Omental fat pad (tissue), 4 donors: ENCODE results near the gene ZNF362. TPM values are rescaled to one million over a fixed set of nuclear protein-coding genes. Genes with fewer than 3 reads are reported as not detected.

Experiments used
- ATAC-seq: fragments of 150-250 bp; one replicate; pipeline ENCODE4 v1.9.1; 2016; ENCODE audit warnings: mild to moderate bottlenecking, moderate library complexity; ENCODE audit not compliant: low FRiP score
- DNase-seq: peaks from one replicate; pipeline ENCODE4 v3.0.0-alpha.2; 2019; ENCODE audit warnings: low spot score
- total RNA-seq, 4 donors: library from RNA; depleted of rRNA; stranded (reverse); fragments of >200 nt; gene quantifications; one replicate each; pipeline ENCODE4 v1.1.0, GENCODE V29; 2016
- TF ChIP-seq, protein P1 (sequence below), 3 donors: fragments of 450-650 bp; IDR thresholded peaks; one replicate each; pipeline ENCODE4 v1.5.1; 2016 to 2017; ENCODE audit warnings: antibody characterized with exemption in 3 of 3, mild to moderate bottlenecking in 3 of 3, moderate library complexity in 2 of 3

ZNF362 gene
- total RNA-seq, 4 donors from 2014 or later = 10.4 to 13.9 (median 11.2) TPM

DNA sequence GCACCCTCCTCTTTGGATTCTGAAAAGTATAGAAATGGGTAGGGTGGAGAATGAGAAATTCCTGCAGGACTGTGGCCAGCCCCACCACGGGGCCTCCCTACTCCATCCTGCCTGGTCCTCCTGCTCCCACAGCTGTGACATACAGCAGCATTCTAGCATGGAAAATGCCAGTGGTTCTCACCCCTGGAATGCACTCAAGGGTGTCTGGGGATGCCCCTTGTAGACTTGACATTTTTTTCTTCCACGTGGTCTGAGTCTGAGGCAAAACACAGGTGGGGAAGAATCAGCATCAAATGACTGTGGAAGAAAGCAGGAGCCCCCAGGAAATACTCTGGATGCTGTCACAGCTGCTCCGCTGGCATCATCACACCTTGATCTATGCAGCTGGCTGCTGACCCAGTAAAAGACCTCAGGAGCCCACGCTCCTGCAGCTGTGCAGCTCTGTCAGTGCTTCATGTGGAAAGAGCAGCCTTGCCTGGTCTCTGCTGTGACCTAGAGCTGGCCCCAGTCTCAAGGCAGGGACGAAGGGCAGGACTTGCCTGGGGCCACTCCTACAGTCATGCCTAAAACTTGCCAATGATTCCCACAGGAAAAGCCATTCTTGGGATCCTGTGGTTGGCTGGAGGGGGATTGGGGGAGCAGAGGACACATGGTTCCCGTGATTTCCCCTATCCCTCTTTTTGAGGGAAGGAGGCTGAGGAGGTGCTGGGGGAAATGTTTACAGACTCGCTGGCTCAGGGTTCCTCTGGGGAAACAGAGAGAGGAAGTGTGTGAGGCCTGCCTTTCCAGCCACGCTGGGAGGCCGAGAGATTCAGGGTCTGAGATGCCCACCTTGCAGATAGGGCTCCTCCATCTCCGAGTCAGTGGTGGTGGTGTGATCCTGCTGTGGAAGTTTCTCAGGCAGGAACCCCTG lies 75.4 kb downstream of the ZNF362 start:
- no peak for DNase-seq

DNA sequence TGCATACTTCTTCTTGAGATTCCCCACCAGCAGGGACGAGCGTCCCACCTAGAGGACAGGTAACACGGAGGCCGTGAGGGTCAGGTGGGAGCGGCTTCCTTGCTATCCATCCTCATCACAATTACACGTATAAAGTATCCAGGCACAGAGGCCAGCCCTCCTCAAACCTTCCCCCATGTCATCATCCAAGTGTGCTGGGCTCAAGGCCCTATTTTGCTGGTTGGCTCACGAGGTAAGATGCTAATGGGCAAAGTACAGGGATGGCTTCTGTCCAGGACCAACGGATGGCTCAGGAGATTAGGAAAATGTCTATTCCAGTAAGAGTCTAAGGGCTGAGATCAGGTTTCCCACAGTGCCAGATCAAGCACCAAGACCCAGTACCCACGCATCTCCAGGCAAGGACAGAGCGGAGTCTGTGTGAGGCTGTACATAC lies 76.1 kb downstream of the ZNF362 start:
- no peak for DNase-seq
- ATAC-seq = no peak
- TF ChIP-seq, protein P1, sequence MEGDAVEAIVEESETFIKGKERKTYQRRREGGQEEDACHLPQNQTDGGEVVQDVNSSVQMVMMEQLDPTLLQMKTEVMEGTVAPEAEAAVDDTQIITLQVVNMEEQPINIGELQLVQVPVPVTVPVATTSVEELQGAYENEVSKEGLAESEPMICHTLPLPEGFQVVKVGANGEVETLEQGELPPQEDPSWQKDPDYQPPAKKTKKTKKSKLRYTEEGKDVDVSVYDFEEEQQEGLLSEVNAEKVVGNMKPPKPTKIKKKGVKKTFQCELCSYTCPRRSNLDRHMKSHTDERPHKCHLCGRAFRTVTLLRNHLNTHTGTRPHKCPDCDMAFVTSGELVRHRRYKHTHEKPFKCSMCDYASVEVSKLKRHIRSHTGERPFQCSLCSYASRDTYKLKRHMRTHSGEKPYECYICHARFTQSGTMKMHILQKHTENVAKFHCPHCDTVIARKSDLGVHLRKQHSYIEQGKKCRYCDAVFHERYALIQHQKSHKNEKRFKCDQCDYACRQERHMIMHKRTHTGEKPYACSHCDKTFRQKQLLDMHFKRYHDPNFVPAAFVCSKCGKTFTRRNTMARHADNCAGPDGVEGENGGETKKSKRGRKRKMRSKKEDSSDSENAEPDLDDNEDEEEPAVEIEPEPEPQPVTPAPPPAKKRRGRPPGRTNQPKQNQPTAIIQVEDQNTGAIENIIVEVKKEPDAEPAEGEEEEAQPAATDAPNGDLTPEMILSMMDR (IDR thresholded peaks at IDR 0.05) = no peak

More for the DNA sequence above, 75.4 kb downstream of the ZNF362 start:
- TF ChIP-seq, protein P1 (IDR thresholded peaks at IDR 0.05) = no peak
- no peak for ATAC-seq

DNA sequence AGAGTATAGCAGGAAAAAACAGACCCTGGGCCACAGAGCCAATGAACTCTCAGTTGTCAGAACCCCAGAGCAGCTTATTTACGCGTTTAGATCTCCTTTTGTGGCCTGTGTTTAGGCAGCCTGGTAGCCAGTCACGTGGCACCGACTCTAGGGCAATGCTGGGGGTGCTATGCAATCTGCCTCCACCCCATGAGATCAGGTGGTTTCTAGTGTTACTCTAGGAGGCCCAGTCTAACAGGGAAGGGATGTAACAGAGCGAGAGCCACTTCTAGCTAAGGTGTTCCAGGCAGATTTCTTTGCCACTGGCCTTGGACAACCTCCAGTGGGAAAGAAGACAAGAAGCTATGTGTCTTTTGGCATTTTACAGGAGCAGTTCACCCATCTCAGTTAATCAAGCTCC lies 76.6 kb downstream of the ZNF362 start:
- no peak for DNase-seq
- TF ChIP-seq, protein P1 (IDR thresholded peaks at IDR 0.05) = no peak
- ATAC-seq = no peak

DNA sequence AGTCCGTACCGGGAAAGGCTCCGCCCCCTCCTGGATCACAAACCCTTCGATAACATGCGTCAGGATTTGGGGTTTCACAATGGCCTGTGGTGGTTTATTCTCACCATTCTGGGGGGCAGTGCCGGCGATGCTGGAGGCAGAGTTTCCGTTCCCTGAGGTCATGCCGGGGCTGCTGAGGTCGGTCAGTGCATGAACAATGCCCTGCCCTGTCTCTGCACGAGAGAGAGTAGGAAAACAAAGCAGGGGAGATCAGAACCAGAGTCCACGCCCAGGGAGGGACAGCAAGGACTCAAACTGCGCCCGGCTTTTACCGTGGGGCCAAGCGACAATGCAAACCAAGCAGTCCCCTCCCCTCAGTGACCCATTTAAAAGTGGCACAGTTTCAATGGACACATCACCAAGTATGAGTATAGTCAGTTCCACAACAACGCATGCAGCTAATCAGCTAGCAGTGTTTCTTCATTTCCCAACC lies 77.8 kb downstream of the ZNF362 start:
- peak; percentile 22 for ATAC-seq
- peak; percentile 58 for DNase-seq
- TF ChIP-seq, protein P1 (IDR thresholded peaks at IDR 0.05) = no peak

DNA sequence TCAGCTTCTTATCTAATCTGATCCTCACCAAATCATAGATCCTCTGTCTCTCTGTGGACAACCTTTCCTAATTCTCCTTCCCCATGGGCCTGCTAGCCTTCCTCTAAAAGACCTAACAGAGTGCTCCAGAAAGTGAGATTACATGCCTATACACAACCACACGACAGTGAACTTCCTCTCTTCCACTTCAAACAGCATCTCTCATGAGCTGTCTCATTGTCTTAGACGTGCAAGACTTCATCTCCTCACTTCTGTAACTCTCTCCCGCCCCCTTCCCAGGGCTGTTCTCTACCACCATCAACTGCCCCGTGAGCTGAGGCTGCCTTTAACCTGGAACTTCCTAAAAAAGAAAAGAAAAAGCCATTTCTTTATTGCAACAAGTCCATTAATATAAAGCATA lies 78.7 kb downstream of the ZNF362 start:
- ATAC-seq (no peak), DNase-seq (no peak)
- TF ChIP-seq, protein P1 (IDR thresholded peaks at IDR 0.05) = no peak

DNA sequence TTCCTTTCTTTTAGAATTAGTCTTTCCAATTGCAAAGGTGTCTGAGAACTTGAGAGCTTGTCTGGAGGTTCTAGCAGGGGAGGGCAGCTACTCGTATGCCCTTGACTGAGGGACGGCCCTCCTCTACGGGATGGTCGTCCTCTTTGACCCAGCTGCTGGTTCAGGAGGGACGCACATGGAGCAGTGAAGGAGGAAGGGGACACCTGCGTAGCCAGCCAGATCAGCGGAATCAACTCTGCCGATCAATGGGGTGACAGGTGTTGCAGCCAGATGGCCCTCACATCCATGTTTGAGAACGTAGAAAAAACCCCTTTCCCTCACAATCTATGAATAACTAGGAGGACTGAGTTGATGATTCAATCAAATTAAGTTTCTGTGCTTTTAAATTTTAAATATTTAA lies 80.3 kb downstream of the ZNF362 start:
- DNase-seq = no peak
- TF ChIP-seq, protein P1 (IDR thresholded peaks at IDR 0.05) = no peak
- no peak for ATAC-seq

DNA sequence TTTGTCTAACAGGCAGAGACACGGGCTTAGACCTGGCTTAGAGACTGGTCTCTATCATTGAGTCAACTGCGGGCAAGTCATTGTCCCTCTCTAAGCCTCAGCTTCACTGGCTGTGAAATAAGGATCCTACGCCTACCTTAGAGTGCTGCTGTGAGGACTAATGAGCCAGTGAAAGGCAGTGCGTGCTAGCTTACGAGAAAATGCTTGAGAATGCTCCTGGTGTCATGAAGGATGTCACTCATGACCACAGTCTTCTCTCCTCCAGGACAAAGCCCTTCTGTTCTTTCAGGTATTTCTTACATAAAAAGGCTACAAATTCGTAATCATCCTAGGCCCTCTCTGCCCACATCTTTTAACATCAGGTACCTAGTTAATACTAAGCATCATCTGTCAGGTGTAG lies 81.1 kb downstream of the ZNF362 start:
- ATAC-seq (no peak), DNase-seq (no peak)
- TF ChIP-seq, protein P1 (IDR thresholded peaks at IDR 0.05) = no peak
